ENCODE measurements around the gene KIAA1191. TPM values are rescaled to one million over a fixed set of nuclear protein-coding genes. Genes with fewer than 3 reads are reported as not detected.

KIAA1191 gene
- total RNA-seq, 1 experiment from 2014 or later: 128 TPM

DNA sequence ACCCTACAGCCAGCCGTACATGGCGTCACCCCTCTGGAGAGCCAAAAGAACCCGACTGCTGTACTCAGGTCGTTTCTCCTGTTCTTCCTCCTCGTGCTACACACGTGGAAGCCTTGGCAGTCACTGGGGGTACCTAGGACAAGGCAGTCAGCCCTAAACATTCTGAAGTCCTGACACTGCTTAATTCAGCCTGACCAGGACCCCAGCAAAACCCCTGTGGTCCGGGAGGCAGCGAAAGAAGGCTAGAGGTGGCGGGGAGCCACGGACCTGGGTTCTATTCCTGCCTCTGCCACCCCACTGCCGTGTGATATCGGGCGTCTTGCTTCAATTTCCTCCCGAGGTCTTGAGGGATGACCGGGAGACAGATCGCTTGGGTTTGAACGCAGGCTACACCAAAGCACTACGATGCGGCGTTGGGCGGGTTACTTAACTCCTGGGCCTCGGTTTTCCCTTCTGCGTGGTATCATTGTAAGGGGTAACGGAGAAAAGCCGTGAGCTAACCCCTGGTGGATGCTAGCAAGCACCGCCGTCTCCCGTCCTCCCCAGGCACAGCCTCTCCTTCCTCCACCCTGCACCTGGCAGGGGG is 3.3 kb upstream of the KIAA1191 start:
- Histone ChIP-seq H3K4ac (ENCODE audit: low read depth, low read length) (no peak overlapping the region), H2BK5ac (ENCODE audit: insufficient read length, low read length) (no peak overlapping the region), H2BK15ac (ENCODE audit: low read depth, low read length) (no peak overlapping the region), H2BK120ac (ENCODE audit: low read depth, low read length, poor library complexity, severe bottlenecking) (no peak overlapping the region), H4K20me1 (ENCODE audit: control insufficient read depth, insufficient read depth, insufficient read length) (no peaks in the 10 kb centered on the region), H2BK20ac (ENCODE audit: low read depth, low read length, poor library complexity, severe bottlenecking) (no peak overlapping the region), H3K79me1 (ENCODE audit: insufficient read depth, low read depth, low read length, poor library complexity, severe bottlenecking) (no peaks in the 10 kb centered on the region), H3K9ac (ENCODE audit: extremely low read depth, insufficient read length, low read length) (no peak overlapping the region), H3K23me2 (ENCODE audit: insufficient read length, low read depth, low read length, poor library complexity, severe bottlenecking) (peaks cover 23% of the 10 kb centered on the region), H3K4me1 (ENCODE audit: insufficient read depth, low read length) (no peaks in the 10 kb centered on the region), H3K56ac (ENCODE audit: insufficient read length, low read depth, low read length) (no peak overlapping the region), H2AK5ac (ENCODE audit: insufficient read length, low read length) (no peak overlapping the region), H3K4me2 (ENCODE audit: insufficient read depth, insufficient read length, low read length) (peak overlapping the region; percentile 79), H3K14ac (ENCODE audit: insufficient read depth, low read length) (no peak overlapping the region), H3K18ac (ENCODE audit: insufficient read length, low read depth, low read length) (no peak overlapping the region), H4K8ac (replicated peaks; ENCODE audit: insufficient read length, low read depth, low read length) (no peak overlapping the region), H4K5ac (ENCODE audit: insufficient read length, low read depth, low read length) (no peak overlapping the region), H3T11ph (ENCODE audit: low read length) (no peak overlapping the region), H4K91ac (ENCODE audit: insufficient read length, low read depth, low read length) (no peak overlapping the region), H3K27ac (ENCODE audit: insufficient read length, low read depth, low read length) (no peak overlapping the region), H3K27me3 (ENCODE audit: insufficient read depth, low read length) (peaks cover 11% of the 10 kb centered on the region; the same call in 1 of the 2 replicates), H3K79me2 (ENCODE audit: insufficient read depth, low read length) (peaks cover 2% of the 10 kb centered on the region; the same call in 1 of the 2 replicates), H2AFZ (ENCODE audit: low read length) (no peak overlapping the region), H3K23ac (ENCODE audit: insufficient read length, low read depth, low read length) (no peak overlapping the region), H3K9me3 (ENCODE audit: control insufficient read depth, low read depth, low read length) (no peaks in the 10 kb centered on the region), H2BK12ac (ENCODE audit: insufficient read length, low read depth, low read length) (no peak overlapping the region)
- no CpG with 5 or more reads among the region's 28 CpGs for WGBS (ENCODE audit: extremely low coverage, insufficient read length, low lambda C conversion rate)
- DNase-seq: peak; percentile 33
- Mint-ChIP-seq H3K36me3 (ENCODE audit: insufficient read depth in 1 of 3, low read depth in 3 of 3) (peaks cover 10 to 20% (median 13%) of the 10 kb centered on the region in 3 experiments), H3K4me1 (peaks cover 11 to 13% of the 10 kb centered on the region in 2 experiments), H3K4me3 (peak overlapping the region; percentile 62 to 75), H3K9me3 (no peaks in the 10 kb centered on the region), H3K27me3 (ENCODE audit: low read depth) (peaks cover 55% of the 10 kb centered on the region), H3K27ac (no peak overlapping the region)
- TF ChIP-seq, protein P1, sequence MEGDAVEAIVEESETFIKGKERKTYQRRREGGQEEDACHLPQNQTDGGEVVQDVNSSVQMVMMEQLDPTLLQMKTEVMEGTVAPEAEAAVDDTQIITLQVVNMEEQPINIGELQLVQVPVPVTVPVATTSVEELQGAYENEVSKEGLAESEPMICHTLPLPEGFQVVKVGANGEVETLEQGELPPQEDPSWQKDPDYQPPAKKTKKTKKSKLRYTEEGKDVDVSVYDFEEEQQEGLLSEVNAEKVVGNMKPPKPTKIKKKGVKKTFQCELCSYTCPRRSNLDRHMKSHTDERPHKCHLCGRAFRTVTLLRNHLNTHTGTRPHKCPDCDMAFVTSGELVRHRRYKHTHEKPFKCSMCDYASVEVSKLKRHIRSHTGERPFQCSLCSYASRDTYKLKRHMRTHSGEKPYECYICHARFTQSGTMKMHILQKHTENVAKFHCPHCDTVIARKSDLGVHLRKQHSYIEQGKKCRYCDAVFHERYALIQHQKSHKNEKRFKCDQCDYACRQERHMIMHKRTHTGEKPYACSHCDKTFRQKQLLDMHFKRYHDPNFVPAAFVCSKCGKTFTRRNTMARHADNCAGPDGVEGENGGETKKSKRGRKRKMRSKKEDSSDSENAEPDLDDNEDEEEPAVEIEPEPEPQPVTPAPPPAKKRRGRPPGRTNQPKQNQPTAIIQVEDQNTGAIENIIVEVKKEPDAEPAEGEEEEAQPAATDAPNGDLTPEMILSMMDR (conservative IDR thresholded peaks at IDR 0.05): 0 out of 3 replicates have a peak, but pooled peaks have one; percentile 10

All from H9 (cell line).